Fibroblast of skin of scalp (primary cell): ENCODE results near the gene RABGAP1L.
A peak's percentile ranks its signal among the peaks of the same experiment; 100 is the strongest.
"Not testable (repeated sequence)": the region's sequence is repeated elsewhere in the genome, so short reads cannot be mapped to it uniquely, and the experiment has no call there.

ENCODE experiments used
- DNase-seq: peaks from one replicate; pipeline ENCODE4 v3.0.0-alpha.2; 2013

The RABGAP1L gene

DNA sequence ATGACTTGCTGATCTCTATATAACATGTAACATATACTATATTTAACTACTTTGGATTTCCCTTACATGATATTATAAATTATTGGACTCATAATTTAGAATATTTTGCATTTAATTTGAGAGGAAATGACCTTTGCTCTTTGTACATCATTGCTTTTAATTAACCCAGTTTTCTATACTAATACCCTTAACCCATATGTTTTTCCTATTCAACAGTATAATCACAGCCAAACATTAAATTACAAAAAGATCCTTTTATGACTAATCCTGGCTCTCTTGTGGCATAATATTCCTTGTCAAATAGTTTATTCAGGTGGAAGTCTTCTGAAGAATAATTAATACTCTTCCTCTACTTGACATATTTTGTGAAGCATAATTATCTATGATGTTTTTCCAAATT lies 232.4 kb downstream of the RABGAP1L start:
- DNase-seq: no peak

DNA sequence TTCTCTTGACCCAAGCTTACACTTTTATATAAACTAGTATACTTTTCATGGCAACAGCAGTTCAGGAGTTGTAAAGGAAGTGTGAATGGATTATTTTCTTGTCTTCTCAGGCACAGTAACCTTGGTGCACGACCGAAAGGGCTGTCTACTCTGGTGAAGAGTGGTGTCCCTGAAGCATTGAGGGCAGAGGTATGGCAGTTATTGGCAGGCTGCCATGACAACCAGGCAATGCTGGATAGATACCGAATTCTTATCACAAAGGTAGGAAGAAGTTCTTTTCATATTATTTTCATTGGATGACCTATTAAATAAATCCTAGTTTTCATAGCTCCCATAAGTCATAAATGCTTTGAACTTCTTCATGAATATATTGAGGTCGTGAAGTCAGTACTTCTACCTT lies 234.6 kb downstream of the RABGAP1L start:
- DNase-seq: no peak

GRCh38 chr1:174397261-174397660 lies 237.9 kb downstream of the RABGAP1L start:
- no peak for DNase-seq

- peak; percentile 4 for DNase-seq
These were observed 238.9 kb downstream of the RABGAP1L start for GRCh38 chr1:174398246-174398645.

DNA sequence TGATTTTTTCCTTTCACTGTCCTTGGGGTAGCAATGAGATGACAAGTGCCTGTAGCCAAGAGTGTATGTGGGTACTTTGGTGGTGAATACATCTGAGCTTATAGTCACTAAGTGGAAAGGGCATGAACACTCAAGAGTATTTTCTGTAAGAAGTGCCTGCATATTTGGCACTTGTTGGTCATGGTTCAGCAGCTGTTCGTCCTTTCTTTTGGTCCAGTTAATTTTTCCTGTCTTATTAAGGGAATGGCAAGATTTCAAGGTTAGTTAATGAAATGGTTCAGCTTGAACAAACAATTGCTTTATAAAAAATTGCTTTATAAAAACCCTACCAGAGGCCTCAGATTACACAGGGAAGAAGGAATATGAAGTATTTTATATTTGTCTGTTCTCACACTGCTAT lies 239.9 kb downstream of the RABGAP1L start:
- DNase-seq: no peak

GRCh38 chr1:174401075-174401474 lies 241.8 kb downstream of the RABGAP1L start:
- no peak for DNase-seq

GRCh38 chr1:174405219-174405618 lies 245.9 kb downstream of the RABGAP1L start:
- no peak for DNase-seq

- no peak for DNase-seq
These were observed 247.1 kb downstream of the RABGAP1L start for GRCh38 chr1:174406421-174406820.

DNA sequence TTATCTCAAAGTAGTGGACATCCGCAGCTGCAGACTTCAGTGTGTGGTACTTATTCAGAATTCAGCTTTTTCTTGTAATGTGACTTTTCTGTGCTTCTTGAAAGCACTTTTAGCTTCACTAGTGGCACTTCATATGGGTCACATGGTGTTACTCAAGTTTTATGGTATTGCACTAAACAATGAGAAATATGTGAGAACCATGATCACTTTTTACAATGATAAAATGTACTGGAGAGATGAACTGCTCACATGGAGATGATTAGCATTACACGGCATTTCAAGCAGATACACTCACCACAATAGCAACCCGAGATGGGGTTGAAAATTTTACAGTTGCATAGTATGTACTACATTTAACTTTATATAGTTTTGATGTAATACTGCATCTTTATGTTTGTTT lies 248.3 kb downstream of the RABGAP1L start:
- peak; percentile 55 for DNase-seq

- DNase-seq: peak; percentile 35
These were observed 248.8 kb downstream of the RABGAP1L start for GRCh38 chr1:174408146-174408545.

DNA sequence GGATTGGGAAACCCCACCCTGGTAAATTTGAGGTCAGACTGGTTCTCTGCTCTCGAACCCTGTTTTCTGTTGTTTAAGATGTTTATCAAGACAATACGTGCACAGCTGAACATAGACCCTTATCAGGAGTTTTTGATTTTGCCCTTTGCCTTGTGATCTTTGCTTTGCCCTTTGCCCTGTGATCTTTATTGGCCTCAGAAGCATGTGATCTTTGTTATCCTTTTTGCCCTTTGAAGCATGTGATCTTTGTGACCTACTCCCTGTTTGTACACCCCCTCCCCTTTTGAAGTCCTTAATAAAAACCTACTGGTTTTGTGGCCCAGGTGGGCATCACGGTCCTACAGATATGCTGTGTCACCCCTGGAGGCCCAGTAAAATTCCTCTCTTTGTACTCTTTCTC lies 250.5 kb downstream of the RABGAP1L start:
- DNase-seq: not testable (repeated sequence)

- no peak for DNase-seq
These were observed 254.3 kb downstream of the RABGAP1L start for GRCh38 chr1:174413632-174414031.

DNA sequence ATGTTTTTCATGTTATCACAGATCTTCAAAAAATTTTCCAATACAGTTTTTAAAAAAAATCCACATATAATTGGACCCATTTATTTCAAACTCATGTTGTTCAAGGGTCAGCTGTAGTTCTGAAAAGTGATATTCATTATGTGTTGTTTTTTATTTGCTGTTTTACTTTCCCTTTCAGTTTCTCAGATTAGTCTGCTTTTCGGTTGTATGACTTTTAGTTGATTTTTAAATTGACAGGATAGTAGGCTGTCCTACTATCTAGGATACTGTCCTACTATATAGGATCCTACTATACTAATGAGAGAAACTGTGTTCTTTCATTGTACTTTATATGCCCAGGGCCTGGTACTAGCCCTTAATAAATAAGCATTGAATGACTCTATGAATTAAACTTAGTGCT lies 254.9 kb downstream of the RABGAP1L start:
- DNase-seq: no peak

GRCh38 chr1:174415506-174415905 lies 256.2 kb downstream of the RABGAP1L start:
- no peak for DNase-seq

GRCh38 chr1:174417921-174418320 lies 258.6 kb downstream of the RABGAP1L start:
- DNase-seq: no peak

GRCh38 chr1:174425121-174425520 lies 265.8 kb downstream of the RABGAP1L start:
- DNase-seq: no peak

DNA sequence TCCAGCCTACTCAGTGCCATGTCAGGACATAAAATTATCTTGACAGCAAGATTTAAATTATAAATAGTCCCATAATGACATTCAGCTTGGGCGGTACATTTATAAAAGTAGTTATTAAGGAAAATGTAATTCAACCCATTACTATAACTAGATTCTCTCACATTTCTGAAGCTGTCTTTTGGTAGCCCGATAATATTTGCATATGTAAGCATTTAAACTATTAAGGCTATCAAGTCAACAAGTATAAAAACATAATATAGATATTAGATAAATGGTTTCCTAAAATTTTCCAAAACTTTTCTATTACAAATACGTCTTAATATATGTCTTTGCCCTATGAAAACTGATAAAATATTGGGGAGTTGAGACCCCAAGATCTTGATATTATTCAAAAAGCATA lies 266.8 kb downstream of the RABGAP1L start:
- DNase-seq: no peak

DNA sequence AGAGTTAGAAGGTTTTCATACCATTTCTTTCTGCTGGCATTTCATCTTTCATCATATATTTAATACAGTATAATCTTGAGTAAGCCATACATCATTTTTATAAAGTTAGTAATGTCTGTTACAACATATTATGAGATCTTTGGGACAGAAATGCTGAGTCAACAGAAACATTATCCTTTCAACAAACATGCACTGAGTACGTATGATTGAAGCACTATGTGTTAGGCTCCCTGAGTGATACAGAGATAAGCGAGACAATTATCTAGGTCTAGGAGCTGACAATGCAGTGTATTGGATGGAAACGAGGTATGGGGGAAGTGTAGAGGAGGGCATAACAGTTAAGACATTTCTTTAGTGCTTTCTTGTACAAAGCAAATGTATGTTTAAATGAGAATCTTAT lies 268.7 kb downstream of the RABGAP1L start:
- no peak for DNase-seq

GRCh38 chr1:174428739-174429138 lies 269.4 kb downstream of the RABGAP1L start:
- DNase-seq: no peak

- DNase-seq: peak; percentile 45
These were observed 274.1 kb downstream of the RABGAP1L start for GRCh38 chr1:174433451-174433850.

DNA sequence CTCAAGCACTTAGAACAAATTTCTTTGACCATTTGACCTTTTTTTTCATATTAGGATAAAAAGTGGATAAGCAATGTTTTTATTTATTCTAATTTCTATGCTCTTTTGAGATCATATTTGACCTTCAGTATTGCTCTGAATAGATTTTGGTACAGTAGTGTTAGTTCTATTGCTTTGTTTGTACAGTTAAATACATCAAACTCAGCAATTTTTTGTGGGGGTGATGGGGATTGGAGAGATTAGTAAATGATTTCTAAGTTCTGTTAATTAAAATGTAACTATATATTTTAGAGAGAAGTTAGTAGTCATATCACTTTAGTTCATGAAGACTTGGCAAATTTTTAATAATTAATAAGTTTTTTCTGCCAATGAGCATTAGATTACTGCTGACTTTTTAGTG lies 286.0 kb downstream of the RABGAP1L start:
- DNase-seq: no peak

DNA sequence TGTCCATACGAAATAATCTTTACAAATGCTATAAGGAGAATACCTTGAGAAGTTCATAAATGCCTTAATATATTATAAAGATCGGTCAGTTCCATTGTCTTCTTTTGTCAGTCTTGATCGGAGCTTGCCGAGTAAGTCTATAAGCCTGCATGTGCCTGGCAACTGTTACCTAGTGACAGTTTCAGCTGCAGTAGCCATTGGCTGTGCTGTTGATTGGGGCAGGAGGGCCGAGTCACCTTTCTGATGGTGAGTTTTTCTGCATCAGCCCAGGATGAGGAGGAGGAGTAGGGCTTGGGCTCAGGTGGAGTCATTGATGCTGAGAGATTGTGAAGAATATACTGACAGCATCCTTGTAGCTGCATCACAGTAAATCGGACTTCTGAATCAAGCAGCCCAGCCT lies 286.5 kb downstream of the RABGAP1L start:
- no peak for DNase-seq

- no peak for DNase-seq
These were observed 288.7 kb downstream of the RABGAP1L start, which contains the start of gene GPR52 for GRCh38 chr1:174447866-174448530. Gene GPR52 (plus strand): TSS chr1:174447964. CDS start chr1:174448112, 148 bp downstream.

DNA sequence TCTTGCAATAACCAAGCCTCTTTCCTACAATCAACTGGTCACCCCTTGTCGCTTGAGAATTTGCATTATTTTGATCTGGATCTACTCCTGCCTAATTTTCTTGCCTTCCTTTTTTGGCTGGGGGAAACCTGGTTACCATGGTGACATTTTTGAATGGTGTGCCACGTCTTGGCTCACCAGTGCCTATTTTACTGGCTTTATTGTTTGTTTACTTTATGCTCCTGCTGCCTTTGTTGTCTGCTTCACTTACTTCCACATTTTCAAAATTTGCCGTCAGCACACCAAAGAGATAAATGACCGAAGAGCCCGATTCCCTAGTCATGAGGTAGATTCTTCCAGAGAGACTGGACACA lies 289.2 kb downstream of the RABGAP1L start:
- no peak for DNase-seq

DNA sequence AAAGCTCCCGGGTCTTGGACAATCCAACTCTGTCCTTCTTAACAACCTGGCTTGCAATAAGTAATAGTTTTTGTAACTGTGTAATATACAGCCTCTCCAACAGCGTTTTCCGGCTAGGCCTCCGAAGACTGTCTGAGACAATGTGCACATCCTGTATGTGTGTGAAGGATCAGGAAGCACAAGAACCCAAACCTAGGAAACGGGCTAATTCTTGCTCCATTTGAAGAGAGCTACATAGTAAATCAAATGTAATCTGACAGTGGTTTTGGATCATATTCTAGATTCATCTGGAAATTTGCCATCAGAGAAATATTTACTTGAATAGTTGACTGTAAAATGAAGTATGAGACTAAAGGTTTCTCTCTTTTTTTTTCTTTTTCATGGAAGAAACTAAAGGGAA lies 289.7 kb downstream of the RABGAP1L start:
- DNase-seq: peak; percentile 17
